Measurements from ENCODE around the gene PAQR7.

GRCh38 chr1:25821112-25821476 lies 54.4 kb downstream of the PAQR7 start:
- TF ChIP-seq POLR2AphosphoS5 (IDR thresholded peaks at IDR 0.05), result no peak
- TF ChIP-seq, protein P1, sequence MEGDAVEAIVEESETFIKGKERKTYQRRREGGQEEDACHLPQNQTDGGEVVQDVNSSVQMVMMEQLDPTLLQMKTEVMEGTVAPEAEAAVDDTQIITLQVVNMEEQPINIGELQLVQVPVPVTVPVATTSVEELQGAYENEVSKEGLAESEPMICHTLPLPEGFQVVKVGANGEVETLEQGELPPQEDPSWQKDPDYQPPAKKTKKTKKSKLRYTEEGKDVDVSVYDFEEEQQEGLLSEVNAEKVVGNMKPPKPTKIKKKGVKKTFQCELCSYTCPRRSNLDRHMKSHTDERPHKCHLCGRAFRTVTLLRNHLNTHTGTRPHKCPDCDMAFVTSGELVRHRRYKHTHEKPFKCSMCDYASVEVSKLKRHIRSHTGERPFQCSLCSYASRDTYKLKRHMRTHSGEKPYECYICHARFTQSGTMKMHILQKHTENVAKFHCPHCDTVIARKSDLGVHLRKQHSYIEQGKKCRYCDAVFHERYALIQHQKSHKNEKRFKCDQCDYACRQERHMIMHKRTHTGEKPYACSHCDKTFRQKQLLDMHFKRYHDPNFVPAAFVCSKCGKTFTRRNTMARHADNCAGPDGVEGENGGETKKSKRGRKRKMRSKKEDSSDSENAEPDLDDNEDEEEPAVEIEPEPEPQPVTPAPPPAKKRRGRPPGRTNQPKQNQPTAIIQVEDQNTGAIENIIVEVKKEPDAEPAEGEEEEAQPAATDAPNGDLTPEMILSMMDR (IDR thresholded peaks at IDR 0.05), result no peak
